Mucosa of descending colon (tissue), 3 donors: ENCODE results near the gene B3GNT9. TPM values are rescaled to one million over a fixed set of nuclear protein-coding genes. Genes with fewer than 3 reads are reported as not detected.

Experiments used
- ATAC-seq: fragments of 200-7000 bp; cut with Tn5 transposase; one replicate; pipeline ENCODE4 v1.9.1; 2020; ENCODE audit warnings: mild to moderate bottlenecking, moderate library complexity
- DNase-seq, 3 donors: peaks; one replicate each; pipeline ENCODE4 v3.0.0-alpha.2; 2020
- H3K36me3 ChIP-seq: fragments of 200-600 bp; one replicate; pipeline ENCODE4 v1.8.0; 2021; ENCODE audit warnings: low read depth, mild to moderate bottlenecking
- H3K4me1 ChIP-seq: fragments of 200-600 bp; one replicate; pipeline ENCODE4 v1.8.0; 2021; ENCODE audit warnings: low read depth, mild to moderate bottlenecking
- H3K4me3 ChIP-seq: fragments of 200-600 bp; one replicate; pipeline ENCODE4 v1.8.0; 2021; ENCODE audit warnings: mild to moderate bottlenecking
- H3K9me3 ChIP-seq: fragments of 200-600 bp; one replicate; pipeline ENCODE4 v1.8.0; 2021; ENCODE audit warnings: mild to moderate bottlenecking
- intact Hi-C, 2 donors: fragments of 100-400 bp; cut with DNase I in 1 of 2; cut with micrococcal nuclease in 1 of 2; formaldehyde crosslinking; loops; one replicate each; pipeline versions ENCODE4 v1.11.0 to v1.11.1; 2022; cut with DNase I, micrococcal nuclease
- total RNA-seq, 3 donors: library from RNA; stranded (reverse); fragmentation: NEBNext Ultra II Directional in 2 of 3; extraction: Animal tissue kit (Norgen Biotek cat#: 25700) in 2 of 3; gene quantifications; one replicate each; pipeline versions ENCODE4 v1.2.1 to v1.2.4, GENCODE V29; 2021 to 2023
- TF ChIP-seq, protein P1 (sequence below): fragments of 200-600 bp; IDR thresholded peaks from one replicate; pipeline ENCODE4 v1.8.0; 2022; ENCODE audit warnings: antibody characterized with exemption, mild to moderate bottlenecking
- donor health status: DM: no; HTN: no; CAD: no; lungs with moderate emphysema.
- donor health status: DM: no; HTN: no; CAD: no.
- donor health status: DM: no; HTN: yes; CAD: no.

The B3GNT9 gene
- total RNA-seq, 3 donors from 2014 or later, result 1.5 to 8.4 (median 4.0) TPM

DNA sequence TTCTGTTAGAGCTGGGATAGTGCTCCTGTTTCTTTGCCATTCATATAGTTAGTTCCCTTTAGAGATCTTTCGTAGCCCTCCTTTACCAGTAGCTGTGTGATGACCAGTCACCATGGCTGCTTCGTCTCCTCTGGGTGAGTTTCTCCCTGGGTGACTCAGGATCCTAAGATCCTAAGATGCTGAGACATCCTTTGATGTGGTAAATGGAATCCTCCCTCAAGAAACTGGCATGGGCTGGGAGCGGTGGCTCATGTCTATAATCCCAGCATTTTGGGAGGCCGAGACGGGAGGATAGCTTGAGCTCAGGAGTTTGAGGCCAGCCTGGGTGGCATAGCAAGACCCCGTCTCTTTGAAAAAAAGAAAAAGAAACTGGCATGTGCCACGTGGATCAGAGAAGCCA lies 35.2 kb downstream of the B3GNT9 start:
- ATAC-seq, result no peak

DNA sequence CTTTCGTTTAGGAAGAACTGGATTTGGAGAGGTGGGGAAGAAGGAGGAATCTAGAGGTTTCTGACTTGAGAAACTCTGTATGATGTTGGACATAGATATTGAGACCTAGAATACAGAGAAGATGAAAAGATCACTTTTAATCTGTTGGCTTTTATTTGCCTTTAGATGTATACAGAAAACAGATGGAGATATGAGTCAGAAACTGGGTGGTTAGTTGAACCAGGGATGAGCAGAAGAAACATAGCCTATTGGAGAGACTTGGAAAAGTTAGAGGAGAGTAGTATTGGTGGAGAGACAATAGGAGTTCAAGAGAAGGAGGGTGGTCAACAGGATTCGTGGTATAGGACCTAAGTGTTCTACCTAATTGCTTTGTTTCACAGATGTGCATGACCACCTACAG lies 36.0 kb downstream of the B3GNT9 start:
- intact Hi-C loops, result no loop called here
- TF ChIP-seq, protein P1, sequence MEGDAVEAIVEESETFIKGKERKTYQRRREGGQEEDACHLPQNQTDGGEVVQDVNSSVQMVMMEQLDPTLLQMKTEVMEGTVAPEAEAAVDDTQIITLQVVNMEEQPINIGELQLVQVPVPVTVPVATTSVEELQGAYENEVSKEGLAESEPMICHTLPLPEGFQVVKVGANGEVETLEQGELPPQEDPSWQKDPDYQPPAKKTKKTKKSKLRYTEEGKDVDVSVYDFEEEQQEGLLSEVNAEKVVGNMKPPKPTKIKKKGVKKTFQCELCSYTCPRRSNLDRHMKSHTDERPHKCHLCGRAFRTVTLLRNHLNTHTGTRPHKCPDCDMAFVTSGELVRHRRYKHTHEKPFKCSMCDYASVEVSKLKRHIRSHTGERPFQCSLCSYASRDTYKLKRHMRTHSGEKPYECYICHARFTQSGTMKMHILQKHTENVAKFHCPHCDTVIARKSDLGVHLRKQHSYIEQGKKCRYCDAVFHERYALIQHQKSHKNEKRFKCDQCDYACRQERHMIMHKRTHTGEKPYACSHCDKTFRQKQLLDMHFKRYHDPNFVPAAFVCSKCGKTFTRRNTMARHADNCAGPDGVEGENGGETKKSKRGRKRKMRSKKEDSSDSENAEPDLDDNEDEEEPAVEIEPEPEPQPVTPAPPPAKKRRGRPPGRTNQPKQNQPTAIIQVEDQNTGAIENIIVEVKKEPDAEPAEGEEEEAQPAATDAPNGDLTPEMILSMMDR, result no peak
- Histone ChIP-seq H3K4me1 (peaks cover 15% of the 10 kb centered on the region), H3K9me3 (no peaks in the 10 kb centered on the region), H3K36me3 (no peaks in the 10 kb centered on the region), H3K4me3 (no peak overlapping the region)
- DNase-seq (no peak), ATAC-seq (no peak)

More for the DNA sequence above, 35.2 kb downstream of the B3GNT9 start:
- Histone ChIP-seq H3K4me1 (peaks cover 12% of the 10 kb centered on the region), H3K4me3 (no peak overlapping the region), H3K9me3 (no peaks in the 10 kb centered on the region), H3K36me3 (no peaks in the 10 kb centered on the region)
- intact Hi-C loops, result no loop called here
- no peak for DNase-seq
- TF ChIP-seq, protein P1, result no peak

DNA sequence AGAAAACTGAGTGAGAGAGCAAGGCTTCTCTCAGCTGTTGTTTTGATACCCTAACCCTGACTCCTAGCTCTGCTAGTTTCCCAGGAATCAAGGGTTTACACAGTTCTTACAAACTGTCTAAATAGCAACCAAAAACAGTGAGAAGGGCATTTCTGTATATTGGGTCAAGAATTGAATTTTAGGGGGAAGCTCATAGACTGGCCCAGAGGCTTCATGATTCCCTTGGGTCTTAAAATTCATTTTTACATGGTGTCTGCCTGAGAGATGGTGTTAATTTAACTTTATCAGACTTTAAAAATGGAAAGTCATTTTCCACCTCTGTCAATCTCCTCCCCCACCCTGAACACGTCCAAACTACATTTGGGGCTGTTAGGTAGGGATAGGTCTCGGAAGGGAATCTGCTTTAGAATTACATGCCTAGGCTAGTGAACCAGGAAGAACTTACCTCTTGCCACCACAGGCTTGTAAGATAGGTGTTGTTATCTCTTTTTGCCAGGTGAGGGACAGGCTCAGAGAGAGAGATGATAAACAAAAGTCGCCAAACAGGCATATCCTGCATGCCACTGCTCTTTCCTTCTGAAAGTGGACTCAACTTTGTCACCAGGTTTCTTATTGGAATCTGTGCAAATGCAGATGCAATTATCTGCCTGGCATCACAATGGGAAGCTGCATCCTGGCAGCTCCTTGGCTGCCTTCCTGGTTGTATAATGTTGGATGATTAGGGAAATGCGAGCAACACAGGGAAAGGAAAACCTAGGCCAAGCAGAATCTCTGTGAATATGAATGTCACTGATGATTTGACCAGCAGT lies 38.0 kb downstream of the B3GNT9 start:
- TF ChIP-seq, protein P1, result no peak
- ATAC-seq (peak; percentile 4), DNase-seq (peak in 1 of 3 donors; percentile 23)
- peaks cover 15% of the 10 kb centered on the region for H3K4me1 ChIP-seq
- H3K36me3 ChIP-seq, result no peaks in the 10 kb centered on the region
- H3K4me3 ChIP-seq, result no peak overlapping the region
- intact Hi-C loops, result no loop called here
- no peaks in the 10 kb centered on the region for H3K9me3 ChIP-seq

DNA sequence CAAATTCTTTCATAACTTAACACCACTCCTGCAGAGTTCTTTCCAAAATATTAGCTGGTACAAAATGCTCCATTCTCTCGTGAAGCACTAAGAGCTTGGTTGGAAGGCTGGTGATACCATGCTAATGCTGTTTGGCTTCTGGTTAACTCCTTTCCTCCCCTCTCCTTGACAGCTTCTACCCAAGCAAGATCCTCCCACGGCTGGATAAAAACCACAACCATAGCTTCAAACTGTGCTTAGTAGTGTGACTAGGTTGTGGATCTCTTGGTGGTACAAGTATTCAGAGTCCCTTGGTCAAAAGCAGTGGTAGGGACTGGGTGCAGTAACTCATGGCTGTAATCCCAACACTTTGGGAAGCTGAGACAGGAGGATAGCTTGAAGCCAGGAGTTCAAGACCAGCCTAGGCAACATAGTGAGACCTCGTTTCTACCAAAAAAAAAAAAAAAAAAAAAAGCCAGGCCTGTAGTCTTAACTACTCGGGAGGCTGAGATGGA lies 38.8 kb downstream of the B3GNT9 start:
- no peaks in the 10 kb centered on the region for H3K9me3 ChIP-seq
- no peaks in the 10 kb centered on the region for H3K36me3 ChIP-seq
- DNase-seq, result no peak
- no peak for ATAC-seq
- no peak overlapping the region for H3K4me3 ChIP-seq
- TF ChIP-seq, protein P1, result no peak
- intact Hi-C loops, result no loop called here
- peaks cover 15% of the 10 kb centered on the region for H3K4me1 ChIP-seq

DNA sequence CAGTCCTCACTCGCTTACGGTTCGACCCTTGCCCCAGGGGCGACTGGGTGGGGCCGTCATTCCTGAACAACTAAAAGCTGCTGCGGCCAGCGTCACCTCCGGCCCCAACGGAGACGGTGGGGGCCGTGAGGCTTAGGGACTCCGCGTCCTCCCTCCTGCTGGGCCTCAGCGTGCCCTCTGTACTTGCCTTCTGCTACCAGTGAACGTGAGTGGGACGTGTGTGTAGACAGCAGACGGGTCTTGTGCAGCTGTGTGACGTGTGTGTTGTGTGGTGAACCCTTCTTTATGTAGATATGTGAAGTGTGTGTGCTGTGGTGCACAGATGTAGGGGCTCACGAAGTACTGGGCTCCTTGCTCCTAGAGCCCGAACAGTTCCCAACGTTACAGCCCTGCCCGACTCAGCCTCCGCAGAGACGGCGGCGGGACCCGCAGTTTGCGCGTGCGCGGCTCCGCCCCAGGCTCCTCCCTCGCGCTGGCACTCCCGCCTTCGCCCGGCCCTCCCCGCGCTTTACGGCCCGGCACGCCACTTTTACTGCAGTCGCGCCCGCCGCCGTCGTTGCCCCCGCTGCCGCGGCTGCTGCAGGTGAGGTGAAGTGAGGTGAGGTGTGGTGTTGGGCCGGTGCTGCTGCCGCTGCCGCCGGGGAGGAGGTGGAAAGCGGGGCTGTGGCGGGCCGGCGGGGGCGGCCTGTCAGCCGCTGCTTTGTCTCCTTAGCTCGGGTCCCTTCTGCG lies 41.2 kb downstream of the B3GNT9 start, which contains the start of gene PHAF1:
TSS of gene PHAF1 (plus strand) at position 535 of the 729 bp plus-strand sequence. CDS start 235 bp downstream, outside the sequence.
- peak; percentile 96 for ATAC-seq
- Histone ChIP-seq H3K9me3 (no peaks in the 10 kb centered on the region), H3K4me3 (peak within 1 kb of the TSS; percentile 73), H3K36me3 (no peaks in the 10 kb centered on the region), H3K4me1 (peaks cover 26% of the 10 kb centered on the region)
- intact Hi-C loops, result no loop called here
- DNase-seq, result peak; percentile 95 to 99 (median 96)
- TF ChIP-seq, protein P1, result no peak
